Endothelial cell of umbilical vein (primary cell): ENCODE measurements around the gene HTT. TPM values are rescaled to one million over a fixed set of nuclear protein-coding genes. Genes with fewer than 3 reads are reported as not detected.

Experiments
- BruUV-seq: library from RNA; stranded (reverse); fragments of 400-500 nt; replicated peaks from 2 replicates; lab custom pipeline; 2021; lab: Mats Ljungman, UMichigan
- CTCF ChIA-PET: fragments of 300-600, 350-600 bp; sonication (Branson Sonifier 250); formaldehyde crosslinking; loops from one replicate; lab custom pipeline; 2021; ENCODE audit warnings: antibody characterized with exemption, inconsistent platforms; lab: Charles Lee
- POLR2A ChIA-PET: fragments of 300-600, 350-600 bp; sonication (Branson Sonifier 250); formaldehyde crosslinking; loops from one replicate; lab custom pipeline; 2021; ENCODE audit warnings: antibody characterized with exemption, inconsistent platforms; lab: Charles Lee
- DNase-seq: peaks from one replicate; pipeline ENCODE4 v3.0.0-alpha.2; 2011; ENCODE audit warnings: low read depth, low spot score
- FAIRE-seq: peaks from 2 replicates; lab custom pipeline; 2011; peaks lifted over from hg19 to GRCh38; lab: Jason Lieb, UNC
- H2AFZ ChIP-seq: 2 replicates; pipeline ENCODE4 v1.6.0; 2012; ENCODE audit warnings: low read depth, low read length, control low read depth, inconsistent platforms
- H3K27ac ChIP-seq: 2 replicates; pipeline ENCODE4 v1.5.1; 2011; ENCODE audit warnings: low read depth, mild to moderate bottlenecking, control low read depth, low read length, moderate library complexity; ENCODE audit not compliant: insufficient read depth
- H3K27me3 ChIP-seq, 2 experiments: 2 replicates each; pipeline versions ENCODE4 v1.6.0 to v1.6.1; 2011; ENCODE audit warnings: low read length in 2 of 2, mixed read lengths in 1 of 2; ENCODE audit not compliant: control insufficient read depth in 2 of 2, insufficient read depth in 2 of 2
- H3K36me3 ChIP-seq, 2 experiments: 2 replicates in 1 of 2; 3 replicates in 1 of 2; pipeline ENCODE4 v1.5.1; 2011; ENCODE audit warnings: low read length in 2 of 2, mild to moderate bottlenecking in 1 of 2, moderate library complexity in 1 of 2; ENCODE audit not compliant: control insufficient read depth in 2 of 2, insufficient read depth in 2 of 2; ENCODE audit errors: extremely low read depth in 1 of 2
- H3K4me1 ChIP-seq: 3 replicates; pipeline ENCODE4 v1.5.1; 2011; ENCODE audit warnings: mild to moderate bottlenecking, low read length; ENCODE audit not compliant: control insufficient read depth, insufficient read depth; ENCODE audit errors: extremely low read depth
- H3K4me2 ChIP-seq: 2 replicates; pipeline ENCODE4 v1.6.1; 2011; ENCODE audit warnings: low read length, control low read depth, mixed read lengths; ENCODE audit not compliant: insufficient read depth
- H3K4me3 ChIP-seq, 3 experiments: fragments of 200-600 bp in 1 of 3; sonication (generic), shearing (Covaris generic) in 1 of 3; replicated peaks in 1 of 3; 2 replicates each; pipeline ENCODE4 v1.5.1; 2011 to 2016; ENCODE audit warnings: control low read depth in 3 of 3, low read length in 3 of 3, mild to moderate bottlenecking in 2 of 3, inconsistent platforms in 1 of 3, low read depth in 1 of 3, moderate library complexity in 1 of 3; ENCODE audit not compliant: insufficient read depth in 1 of 3
- H3K79me2 ChIP-seq: 2 replicates; pipeline ENCODE4 v1.6.0; 2012; ENCODE audit warnings: low read length, inconsistent platforms; ENCODE audit not compliant: control insufficient read depth, insufficient read depth
- H3K9ac ChIP-seq: replicated peaks from 2 replicates; pipeline ENCODE3; 2011; ENCODE audit warnings: low read length, control low read depth; ENCODE audit not compliant: insufficient read depth; ENCODE audit errors: extremely low read depth
- H3K9me1 ChIP-seq: replicated peaks from 3 replicates; pipeline ENCODE4 v1.6.0; 2011; ENCODE audit warnings: mild to moderate bottlenecking, low read length; ENCODE audit not compliant: control insufficient read depth, insufficient read depth; ENCODE audit errors: extremely low read depth
- H3K9me3 ChIP-seq: replicated peaks from 2 replicates; pipeline ENCODE4 v1.5.1; 2012; ENCODE audit warnings: low read length, inconsistent platforms; ENCODE audit not compliant: control insufficient read depth, insufficient read depth
- H4K20me1 ChIP-seq: replicated peaks from 2 replicates; pipeline ENCODE3; 2011; ENCODE audit warnings: mild to moderate bottlenecking, low read length; ENCODE audit not compliant: control insufficient read depth, insufficient read depth; ENCODE audit errors: extremely low read depth
- CTCF ChIP-seq, 2 donors: IDR thresholded peaks; 1 replicate in 1 of 2; 2 replicates in 1 of 2; pipeline ENCODE4 v1.5.1; 2011; ENCODE audit warnings: low read length in 2 of 2, mild to moderate bottlenecking in 2 of 2, moderate library complexity in 2 of 2, control low read depth in 1 of 2, inconsistent platforms in 1 of 2, low read depth in 1 of 2; ENCODE audit not compliant: insufficient read depth in 1 of 2; ENCODE audit errors: extremely low read depth in 1 of 2
- EZH2 ChIP-seq: IDR thresholded peaks from 2 replicates; pipeline ENCODE4 v1.6.1; 2012; ENCODE audit warnings: borderline replicate concordance, low read depth, mild to moderate bottlenecking, moderate library complexity, low read length, inconsistent platforms; ENCODE audit not compliant: severe bottlenecking
- FOS ChIP-seq: IDR thresholded peaks from 2 replicates; pipeline ENCODE4 v1.6.1; 2011; ENCODE audit warnings: mild to moderate bottlenecking, low read length, moderate library complexity, borderline replicate concordance; ENCODE audit not compliant: insufficient read depth
- GATA2 ChIP-seq: IDR thresholded peaks from 2 replicates; pipeline ENCODE4 v1.7.0; 2011; ENCODE audit warnings: low read depth, mild to moderate bottlenecking, moderate library complexity, mixed read lengths, low read length; ENCODE audit not compliant: insufficient read length, insufficient read depth
- MAX ChIP-seq: IDR thresholded peaks from 2 replicates; pipeline ENCODE4 v1.6.1; 2011; ENCODE audit not compliant: insufficient read depth, insufficient read length
- POLR2A ChIP-seq: IDR thresholded peaks from 2 replicates; pipeline ENCODE4 v1.6.1; 2012; ENCODE audit warnings: low read depth, mild to moderate bottlenecking, control low read depth, low read length
- POLR2AphosphoS5 ChIP-seq: IDR thresholded peaks from 2 replicates; pipeline ENCODE4 v1.6.1; 2012; ENCODE audit warnings: low read depth, mild to moderate bottlenecking, control low read depth, low read length, moderate library complexity; ENCODE audit not compliant: insufficient read depth
- dilution Hi-C: fragments of 300-500 bp; cut with MboI; formaldehyde crosslinking; loops from one replicate; pipeline ENCODE4 v1.15.0; 2019; ENCODE audit warnings: low sequenced_read_pairs; ENCODE audit not compliant: extremely low pct_ligation_motif_present
- intact Hi-C: fragments of 100-400 bp; cut with micrococcal nuclease; formaldehyde crosslinking; loops from one replicate; pipeline ENCODE4 v1.10.0; 2022
- polyA plus RNA-seq, 4 experiments: library from polyadenylated mRNA; depleted of rRNA in 3 of 4; stranded (reverse) in 3 of 4; unstranded in 1 of 4; fragments of >200 nt; gene quantifications; 2 replicates each; pipeline versions ENCODE4 v1.2.1 to v1.2.3, GENCODE V29; 2011 to 2012; ENCODE audit warnings: missing spikeins in 1 of 4
- total RNA-seq: library from RNA; stranded (reverse); gene quantifications from 2 replicates; pipeline ENCODE4 v1.2.3, GENCODE V29; 2021

Gene HTT
- total and polyA plus RNA-seq, 2 donors (not counting 3 experiments of a cell fraction or from before 2014, with no cell fraction given), result 15.7 to 61.2 TPM

- Histone ChIP-seq H3K4me2 (no peak overlapping the region), H3K9me1 (no peaks in the 10 kb centered on the region), H3K79me2 (no peaks in the 10 kb centered on the region), H2AFZ (no peak overlapping the region), H3K36me3 (peaks cover 11 to 52% of the 10 kb centered on the region in 2 experiments), H3K27ac (no peak overlapping the region), H4K20me1 (no peaks in the 10 kb centered on the region), H3K4me3 (no peak overlapping the region), H3K27me3 (no peaks in the 10 kb centered on the region), H3K9me3 (no peaks in the 10 kb centered on the region), H3K4me1 (no peaks in the 10 kb centered on the region), H3K9ac (no peak overlapping the region)
- dilution Hi-C loops, result no loop called here
- no peak for FAIRE-seq
- intact Hi-C loops, result no loop called here
- BruUV-seq, result no TSS peak
- TF ChIP-seq GATA2, result no peak
- CTCF ChIA-PET, result interaction anchor here (0.8 kb wide), 1 partner anchor 87 kb away, joined by 3 read pairs; no protein-coding TSS in a partner anchor
- no peak for DNase-seq
- POLR2A ChIA-PET, result no interaction called here
These were observed 143.3 kb downstream of the HTT start for GRCh38 chr4:3217771-3218170.

GRCh38 chr4:3218824-3219760 lies 144.6 kb downstream of the HTT start:
- no peak for DNase-seq
- no peak for TF ChIP-seq POLR2A
- TF ChIP-seq FOS, result no peak
- no peak for TF ChIP-seq EZH2
- no peak for TF ChIP-seq MAX
- no peak for TF ChIP-seq CTCF (IDR thresholded peaks at IDR 0.05; ENCODE audit: extremely low read depth in 1 of 2, insufficient read depth in 1 of 2, low read depth in 1 of 2, low read length in 2 of 2)
- TF ChIP-seq POLR2AphosphoS5, result no peak

More at GRCh38 chr4:3218824-3219760, 144.6 kb downstream of the HTT start:
- no peak for FAIRE-seq
- peaks cover 13 to 52% of the 10 kb centered on the region in 2 experiments for H3K36me3 ChIP-seq
- no peaks in the 10 kb centered on the region for H3K9me3 ChIP-seq
- no peaks in the 10 kb centered on the region for H3K9me1 ChIP-seq
- dilution Hi-C loops (no loop called here), intact Hi-C loops (no loop called here)
- POLR2A ChIA-PET, result no interaction called here
- CTCF ChIA-PET, result interaction anchor here (0.7 to 1.3 kb wide), 4 partner anchors 112 to 261 kb away, joined by 3 to 5 read pairs (median 4); no protein-coding TSS in a partner anchor
- H3K27me3 ChIP-seq, result no peaks in the 10 kb centered on the region
- BruUV-seq, result no TSS peak
- no peaks in the 10 kb centered on the region for H4K20me1 ChIP-seq
- no peaks in the 10 kb centered on the region for H3K4me1 ChIP-seq
- H3K4me3 ChIP-seq, result no peak overlapping the region
- H3K27ac ChIP-seq, result no peak overlapping the region
- H3K4me2 ChIP-seq, result no peak overlapping the region
- H3K79me2 ChIP-seq, result no peaks in the 10 kb centered on the region
- no peak overlapping the region for H3K9ac ChIP-seq
- H2AFZ ChIP-seq, result no peak overlapping the region
